Activated T-helper 1 cell treated with anti-CD3 and anti-CD28 coated beads, Interleukin-12 subunit alpha, Interleukin-12 subunit beta, Interleukin-2, Interleukin-4 antibody, amounts not matched to agents 30 ng/mL and 10 ng/mL and 1 ng/mL, durations not matched to agents 14 hours and 24 hours and 36 hours (primary cell): Measurements from ENCODE around the gene SF1. TPM values are rescaled to one million over a fixed set of nuclear protein-coding genes. Genes with fewer than 3 reads are reported as not detected.

Source experiments
- DNase-seq: peaks from one replicate; pipeline ENCODE4 v3.0.0; 2021; ENCODE audit warnings: low spot score
- H3K27ac Mint-ChIP-seq: one replicate; pipeline ENCODE4 v1.8.0; 2021; ENCODE audit warnings: mild to moderate bottlenecking, mixed read lengths
- H3K27me3 Mint-ChIP-seq: one replicate; pipeline ENCODE4 v1.8.0; 2022; ENCODE audit warnings: mild to moderate bottlenecking, moderate library complexity, mixed read lengths; ENCODE audit not compliant: insufficient read depth
- H3K36me3 Mint-ChIP-seq: one replicate; pipeline ENCODE4 v1.8.0; 2021; ENCODE audit warnings: low read depth, mixed read lengths
- H3K4me1 Mint-ChIP-seq: one replicate; pipeline ENCODE4 v1.8.0; 2021; ENCODE audit warnings: low read depth, mixed read lengths
- H3K4me3 Mint-ChIP-seq: one replicate; pipeline ENCODE4 v1.8.0; 2021; ENCODE audit warnings: mild to moderate bottlenecking, moderate library complexity, mixed read lengths
- H3K9me3 Mint-ChIP-seq: one replicate; pipeline ENCODE4 v1.8.0; 2021; ENCODE audit warnings: mixed read lengths
- intact Hi-C: fragments of 100-400 bp; cut with micrococcal nuclease; formaldehyde crosslinking; loops from one replicate; pipeline ENCODE4 v1.15.1; 2024
- total RNA-seq: library from RNA; stranded (reverse); gene quantifications from 2 replicates; pipeline ENCODE4 v1.2.3, GENCODE V29; 2022

The SF1 gene
- total RNA-seq, 1 donor from 2014 or later = 538 TPM

GRCh38 chr11:64716473-64717267 lies 61.7 kb downstream of the SF1 start:
- Mint-ChIP-seq H3K27ac (no peak overlapping the region), H3K36me3 (peaks cover 2% of the 10 kb centered on the region), H3K27me3 (peaks cover 78% of the 10 kb centered on the region), H3K4me3 (no peak overlapping the region), H3K4me1 (peaks cover 5% of the 10 kb centered on the region), H3K9me3 (no peaks in the 10 kb centered on the region)
- intact Hi-C loops = no loop called here
- DNase-seq = no peak

GRCh38 chr11:64715756-64716472 lies 62.4 kb downstream of the SF1 start:
- H3K27me3 Mint-ChIP-seq = peaks cover 79% of the 10 kb centered on the region
- no peak overlapping the region for H3K27ac Mint-ChIP-seq
- intact Hi-C loops = no loop called here
- H3K4me3 Mint-ChIP-seq = no peak overlapping the region
- H3K4me1 Mint-ChIP-seq = peaks cover 5% of the 10 kb centered on the region
- H3K36me3 Mint-ChIP-seq = peaks cover 3% of the 10 kb centered on the region
- DNase-seq = no peak
- H3K9me3 Mint-ChIP-seq = no peaks in the 10 kb centered on the region

GRCh38 chr11:64715110-64715509 lies 63.2 kb downstream of the SF1 start:
- no peak for DNase-seq
- Mint-ChIP-seq H3K36me3 (peaks cover 3% of the 10 kb centered on the region), H3K27ac (no peak overlapping the region), H3K27me3 (peaks cover 79% of the 10 kb centered on the region), H3K9me3 (no peaks in the 10 kb centered on the region), H3K4me3 (no peak overlapping the region), H3K4me1 (peaks cover 5% of the 10 kb centered on the region)
- intact Hi-C loops = no loop called here

- DNase-seq = no peak
- no peak overlapping the region for H3K27ac Mint-ChIP-seq
- H3K27me3 Mint-ChIP-seq = peaks cover 79% of the 10 kb centered on the region
- peak overlapping the region; percentile 38 for H3K4me3 Mint-ChIP-seq
- intact Hi-C loops = no loop called here
- H3K4me1 Mint-ChIP-seq = peaks cover 5% of the 10 kb centered on the region
- no peaks in the 10 kb centered on the region for H3K9me3 Mint-ChIP-seq
- H3K36me3 Mint-ChIP-seq = peaks cover 3% of the 10 kb centered on the region
These were observed 63.7 kb downstream of the SF1 start for GRCh38 chr11:64714666-64715065.

Other genes with a start within 250 kb of the SF1 start
- gene SLC22A11, start 222.6 kb downstream of the SF1 start, total RNA-seq = not detected in 2 replicates
- not detected in 2 replicates for gene SLC22A12, start 187.3 kb downstream of the SF1 start, total RNA-seq
- gene NRXN2, start 55.3 kb downstream of the SF1 start, total RNA-seq = 0.17 and 0.23 TPM in 2 replicates
- gene RASGRP2, start 34.4 kb downstream of the SF1 start, total RNA-seq = 15.8 and 19.5 TPM in 2 replicates
- gene PYGM, start 18.6 kb downstream of the SF1 start, total RNA-seq = 2.7 and 4.8 TPM in 2 replicates
- gene MAP4K2, start 24.7 kb upstream of the SF1 start, total RNA-seq = 70.2 and 70.7 TPM in 2 replicates
- gene MEN1, start 32.0 kb upstream of the SF1 start, total RNA-seq = 39.6 and 43.8 TPM in 2 replicates
- 0.29 and 0.44 TPM in 2 replicates for gene CDC42BPG, start 66.1 kb upstream of the SF1 start, total RNA-seq
- gene EHD1, start 100.1 kb upstream of the SF1 start, total RNA-seq = 88.0 and 96.9 TPM in 2 replicates
- 24.6 and 24.9 TPM in 2 replicates for gene ATG2A, start 138.7 kb upstream of the SF1 start, total RNA-seq
- gene PPP2R5B, start 146.1 kb upstream of the SF1 start, total RNA-seq = 7.3 and 14.0 TPM in 2 replicates
- not detected in 2 replicates for gene GPHA2, start 157.4 kb upstream of the SF1 start, total RNA-seq
- not detected in 2 replicates for gene MAJIN, start 193.6 kb upstream of the SF1 start, total RNA-seq
- gene BATF2, start 218.4 kb upstream of the SF1 start, total RNA-seq = not detected in 2 replicates
- gene ARL2, start 235.6 kb upstream of the SF1 start, total RNA-seq = 67.3 and 71.2 TPM in 2 replicates
- gene SNX15, start 248.9 kb upstream of the SF1 start, total RNA-seq = 19.9 and 30.9 TPM in 2 replicates